DOHH2 (cell line): ENCODE results near the gene ECT2.

ENCODE experiments used
- H3F3A ChIP-seq: fragments of 200-600 bp; sonication (generic), shearing (Covaris generic); 2 replicates; pipeline ENCODE4 v1.6.0; 2016; ENCODE audit warnings: antibody characterized with exemption, mild to moderate bottlenecking; ENCODE audit not compliant: control insufficient read depth, insufficient read depth
- H3K27ac ChIP-seq: fragments of 200-600 bp; sonication (generic); 2 replicates; pipeline ENCODE4 v1.5.1; 2014; ENCODE audit warnings: low read depth, mild to moderate bottlenecking, low read length, moderate library complexity
- H3K27me3 ChIP-seq: fragments of 200-600 bp; sonication (generic); 2 replicates; pipeline ENCODE4 v1.6.1; 2014; ENCODE audit warnings: mild to moderate bottlenecking, low read length, mixed read lengths; ENCODE audit not compliant: control insufficient read depth
- H3K36me3 ChIP-seq: fragments of 200-600 bp; sonication (generic); 2 replicates; pipeline ENCODE4 v1.6.1; 2014; ENCODE audit warnings: mild to moderate bottlenecking, low read length, moderate library complexity, mixed read lengths; ENCODE audit not compliant: control insufficient read depth
- H3K4me1 ChIP-seq: fragments of 200-600 bp; sonication (generic); 2 replicates; pipeline ENCODE4 v1.6.1; 2014; ENCODE audit warnings: mild to moderate bottlenecking, low read length, mixed read lengths; ENCODE audit not compliant: control insufficient read depth
- H3K4me2 ChIP-seq: fragments of 200-600 bp; sonication (generic); 2 replicates; pipeline ENCODE4 v1.6.0; 2014; ENCODE audit warnings: mild to moderate bottlenecking, low read length, moderate library complexity
- H3K4me3 ChIP-seq: fragments of 200-600 bp; sonication (generic); 2 replicates; pipeline ENCODE4 v1.5.1; 2014; ENCODE audit warnings: mild to moderate bottlenecking, low read length, mixed read lengths
- H3K79me2 ChIP-seq: fragments of 200-600 bp; sonication (generic); 2 replicates; pipeline ENCODE4 v1.6.1; 2014; ENCODE audit warnings: mild to moderate bottlenecking, low read length, mixed read lengths; ENCODE audit not compliant: control insufficient read depth
- H3K9me2 ChIP-seq: fragments of 200-600 bp; sonication (generic); replicated peaks from 2 replicates; pipeline ENCODE4 v1.6.1; 2014; ENCODE audit warnings: mild to moderate bottlenecking, low read length, mixed read lengths; ENCODE audit not compliant: control insufficient read depth
- H3K9me3 ChIP-seq: fragments of 200-600 bp; sonication (generic); 2 replicates; pipeline ENCODE4 v1.6.1; 2014; ENCODE audit warnings: antibody characterized with exemption, low read length, mixed read lengths; ENCODE audit not compliant: control insufficient read depth, insufficient read depth
- H4K20me1 ChIP-seq: fragments of 200-600 bp; sonication (generic); 2 replicates; pipeline ENCODE4 v1.6.0; 2014; ENCODE audit warnings: low read depth, mild to moderate bottlenecking, antibody characterized with exemption, low read length, moderate library complexity; ENCODE audit not compliant: control insufficient read depth, insufficient read depth
- CTCF ChIP-seq: fragments of 200-600 bp; sonication (generic); IDR thresholded peaks from one replicate; pipeline ENCODE4 v1.5.1; 2014; ENCODE audit warnings: antibody characterized with exemption, mild to moderate bottlenecking, low read depth, low read length; ENCODE audit not compliant: poor library complexity, severe bottlenecking
- EZH2phosphoT487 ChIP-seq: fragments of 200-600 bp; sonication (generic); IDR thresholded peaks from 2 replicates; pipeline ENCODE4 v1.6.1; 2017; ENCODE audit warnings: borderline replicate concordance, mild to moderate bottlenecking, antibody characterized with exemption, low read length, moderate library complexity, mixed read lengths

ECT2 gene

GRCh38 chr3:172815857-172816256 lies 65.3 kb downstream of the ECT2 start:
- Histone ChIP-seq H4K20me1 (no peaks in the 10 kb centered on the region), H3K79me2 (no peaks in the 10 kb centered on the region), H3K4me1 (no peaks in the 10 kb centered on the region), H3K27me3 (no peaks in the 10 kb centered on the region), H3K36me3 (peaks cover 71% of the 10 kb centered on the region), H3K27ac (no peak overlapping the region), H3K4me3 (no peak overlapping the region), H3K9me2 (no peaks in the 10 kb centered on the region), H3F3A (no peaks in the 10 kb centered on the region), H3K9me3 (no peaks in the 10 kb centered on the region), H3K4me2 (no peak overlapping the region)
- TF ChIP-seq CTCF, result no peak
- TF ChIP-seq EZH2phosphoT487, result no peak

GRCh38 chr3:172816281-172816680 lies 65.8 kb downstream of the ECT2 start:
- no peak overlapping the region for H3K27ac ChIP-seq
- H3K36me3 ChIP-seq, result peaks cover 76% of the 10 kb centered on the region
- H3K79me2 ChIP-seq, result no peaks in the 10 kb centered on the region
- H3K9me2 ChIP-seq, result no peaks in the 10 kb centered on the region
- no peak for TF ChIP-seq CTCF
- no peak for TF ChIP-seq EZH2phosphoT487
- H3K4me1 ChIP-seq, result no peaks in the 10 kb centered on the region
- no peak overlapping the region for H3K4me3 ChIP-seq
- no peaks in the 10 kb centered on the region for H3K27me3 ChIP-seq
- H4K20me1 ChIP-seq, result no peaks in the 10 kb centered on the region
- no peaks in the 10 kb centered on the region for H3K9me3 ChIP-seq
- no peak overlapping the region for H3K4me2 ChIP-seq
- H3F3A ChIP-seq, result no peaks in the 10 kb centered on the region

- no peak overlapping the region for H3K27ac ChIP-seq
- no peaks in the 10 kb centered on the region for H3K27me3 ChIP-seq
- no peaks in the 10 kb centered on the region for H3K79me2 ChIP-seq
- no peak overlapping the region for H3K4me2 ChIP-seq
- no peaks in the 10 kb centered on the region for H3K9me2 ChIP-seq
- no peaks in the 10 kb centered on the region for H3K9me3 ChIP-seq
- no peak overlapping the region for H3K4me3 ChIP-seq
- no peaks in the 10 kb centered on the region for H3K4me1 ChIP-seq
- TF ChIP-seq EZH2phosphoT487, result no peak
- H3K36me3 ChIP-seq, result peaks cover 76% of the 10 kb centered on the region
- no peaks in the 10 kb centered on the region for H4K20me1 ChIP-seq
- no peaks in the 10 kb centered on the region for H3F3A ChIP-seq
Measured at GRCh38 chr3:172816968-172817367, 66.4 kb downstream of the ECT2 start.

GRCh38 chr3:172820492-172820891 lies 70.0 kb downstream of the ECT2 start:
- TF ChIP-seq CTCF (no peak), EZH2phosphoT487 (no peak)
- no peaks in the 10 kb centered on the region for H3K4me1 ChIP-seq
- no peaks in the 10 kb centered on the region for H3K9me3 ChIP-seq
- H3K27ac ChIP-seq, result no peak overlapping the region
- no peaks in the 10 kb centered on the region for H3K79me2 ChIP-seq
- H3K4me2 ChIP-seq, result no peak overlapping the region
- peaks cover 53% of the 10 kb centered on the region for H3K36me3 ChIP-seq
- H3F3A ChIP-seq, result peaks cover 4% of the 10 kb centered on the region; the same call in 1 of the 2 replicates
- H3K27me3 ChIP-seq, result no peaks in the 10 kb centered on the region
- no peak overlapping the region for H3K4me3 ChIP-seq
- H3K9me2 ChIP-seq, result no peaks in the 10 kb centered on the region
- H4K20me1 ChIP-seq, result no peaks in the 10 kb centered on the region
